NCI-H345 treated with DMSO at 0.1 percent for 48 hours (cell line): ENCODE data around the gene BAG5.
"Not testable (repeated sequence)": the region's sequence is repeated elsewhere in the genome, so short reads cannot be mapped to it uniquely, and the experiment has no call there.

Experiments used
- DNase-seq: peaks from one replicate; lab custom pipeline; 2025; ENCODE audit not compliant: unreplicated experiment; lab: John Stamatoyannopoulos, UW

Gene BAG5

DNA sequence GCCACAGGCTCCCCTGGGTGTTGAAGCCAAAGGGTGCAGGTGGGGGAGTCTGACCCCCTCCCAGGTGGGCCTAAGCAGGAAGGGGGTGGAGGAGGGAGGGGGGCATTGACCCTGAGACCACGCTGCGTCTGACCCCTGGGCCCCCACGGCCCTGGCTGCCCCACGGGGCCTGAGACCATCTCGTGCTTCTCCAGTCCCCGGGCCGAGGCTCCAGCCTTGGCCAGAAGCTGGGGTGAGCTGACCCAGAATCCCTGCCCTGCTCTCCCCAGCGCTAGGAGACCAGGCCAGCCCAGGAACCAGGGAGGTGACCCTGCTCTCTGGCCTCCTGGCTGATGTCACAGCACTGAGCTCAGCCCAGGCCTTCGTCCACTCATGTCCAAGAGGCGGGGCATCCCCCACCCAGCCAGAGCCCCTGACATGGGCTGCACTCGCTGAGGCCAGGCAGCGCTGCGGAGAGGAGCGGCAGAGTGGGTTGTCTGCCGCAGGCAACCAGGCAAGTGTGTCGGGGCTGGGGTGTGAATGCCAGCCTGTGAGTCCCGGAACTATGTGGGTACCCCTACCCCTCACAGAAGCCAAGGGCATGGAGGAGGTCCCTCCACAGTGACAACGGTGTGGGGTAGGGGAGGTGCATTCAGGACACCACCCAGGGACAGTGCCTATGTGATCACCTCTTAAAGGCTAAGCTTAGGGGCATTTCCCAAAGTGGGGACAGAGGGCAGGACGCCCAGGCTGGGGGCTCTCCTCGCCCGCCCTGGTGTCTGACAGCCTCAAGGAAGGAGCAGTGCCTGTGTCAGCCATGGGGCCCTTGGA, 27.2 kb downstream of the BAG5 start:
- no peak for DNase-seq

DNA sequence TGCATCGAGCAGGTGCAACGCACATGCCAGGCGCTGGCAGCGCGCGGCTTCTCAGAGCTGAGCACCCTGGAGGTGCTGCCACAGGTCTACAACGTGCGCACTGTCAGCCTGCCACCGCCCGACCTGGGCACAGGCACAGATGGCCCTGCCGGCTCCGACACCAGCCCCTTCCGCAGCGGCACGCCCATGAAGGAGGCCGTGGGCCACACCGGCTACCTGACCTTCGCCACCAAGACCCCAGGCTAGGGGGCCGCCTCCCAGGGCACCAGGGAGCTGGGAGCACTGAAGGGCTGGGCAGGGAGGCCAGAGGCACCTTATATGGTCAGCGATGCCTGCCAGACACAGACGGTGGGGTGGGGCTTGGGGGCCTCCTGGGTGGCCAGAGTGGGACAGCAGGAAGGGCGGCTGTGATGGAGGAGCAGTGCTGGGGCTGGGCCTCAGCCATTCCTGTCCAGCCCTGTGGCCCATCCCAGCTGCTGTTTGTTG, 27.8 kb downstream of the BAG5 start:
- no peak for DNase-seq

DNA sequence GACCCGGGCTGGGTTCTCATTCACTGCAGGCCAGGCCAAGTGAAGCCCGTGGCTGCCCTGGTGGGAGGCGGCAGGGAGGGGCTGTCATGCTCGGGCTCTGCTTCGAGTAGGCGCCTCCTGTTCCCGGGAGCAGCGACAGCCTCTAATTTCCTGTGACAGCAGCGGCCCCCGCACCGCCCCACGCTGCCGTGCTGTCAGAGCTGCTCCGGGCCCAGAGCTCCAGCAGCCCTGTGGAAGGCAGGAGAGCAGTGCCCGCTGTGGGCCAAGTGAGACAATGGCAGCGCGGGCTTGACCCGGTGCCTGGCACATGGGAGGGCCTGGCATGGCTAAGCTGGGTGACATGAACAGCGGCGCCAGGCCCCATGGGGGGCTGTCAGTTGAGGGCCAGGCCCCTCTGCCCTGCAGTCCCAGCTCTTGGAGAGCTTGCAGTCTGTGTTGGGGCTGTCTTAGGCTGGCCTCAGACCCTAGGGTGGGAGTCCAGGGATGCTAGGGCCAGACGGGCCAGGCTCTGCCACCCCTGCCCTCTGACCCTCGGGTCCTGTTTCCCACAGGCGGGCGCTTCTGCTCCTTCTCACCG, 28.4 kb downstream of the BAG5 start:
- DNase-seq = no peak

DNA sequence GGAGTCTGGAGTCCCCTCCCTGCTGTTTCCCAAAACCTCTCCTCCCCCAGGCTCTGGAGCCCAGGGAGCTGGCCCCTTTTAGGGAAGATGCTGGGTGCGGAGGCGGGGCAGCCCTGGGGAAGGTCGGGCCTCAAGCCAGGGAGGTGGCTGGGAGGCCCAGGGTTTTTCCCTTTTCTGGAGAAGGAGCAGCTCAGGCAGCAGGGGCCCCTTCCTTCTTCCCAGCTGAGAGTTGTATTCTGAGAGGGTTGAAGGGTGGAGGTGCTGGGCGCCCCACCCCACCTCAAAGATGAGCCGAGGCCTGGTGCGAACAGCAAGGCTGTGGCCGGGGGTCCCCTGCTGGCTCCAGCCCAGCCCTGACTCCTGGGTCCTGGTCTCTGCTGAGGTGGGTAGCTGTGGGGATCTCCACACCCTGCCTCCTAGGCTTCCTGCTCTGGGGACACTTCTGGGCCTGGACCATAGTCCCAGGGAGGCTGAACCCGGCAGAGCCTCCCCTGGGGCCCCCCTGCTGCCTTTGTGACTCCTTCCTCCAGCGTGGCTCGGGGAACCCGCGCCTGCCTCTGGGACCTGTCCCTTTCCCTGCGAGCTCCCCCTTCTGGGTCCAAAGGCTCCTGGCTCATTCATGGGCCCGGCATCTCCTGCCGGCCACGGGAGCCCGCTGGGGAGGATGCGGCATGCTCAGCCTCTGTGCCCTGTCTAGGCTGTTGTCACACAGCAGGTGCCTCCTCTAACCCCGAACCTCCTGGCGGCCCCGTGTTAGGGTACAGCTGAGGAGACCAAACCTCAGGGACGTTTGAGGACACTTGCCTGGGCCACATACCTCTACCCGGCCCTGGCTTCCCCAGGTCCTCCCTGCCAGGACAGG, 29.1 kb downstream of the BAG5 start:
- DNase-seq = no peak

DNA sequence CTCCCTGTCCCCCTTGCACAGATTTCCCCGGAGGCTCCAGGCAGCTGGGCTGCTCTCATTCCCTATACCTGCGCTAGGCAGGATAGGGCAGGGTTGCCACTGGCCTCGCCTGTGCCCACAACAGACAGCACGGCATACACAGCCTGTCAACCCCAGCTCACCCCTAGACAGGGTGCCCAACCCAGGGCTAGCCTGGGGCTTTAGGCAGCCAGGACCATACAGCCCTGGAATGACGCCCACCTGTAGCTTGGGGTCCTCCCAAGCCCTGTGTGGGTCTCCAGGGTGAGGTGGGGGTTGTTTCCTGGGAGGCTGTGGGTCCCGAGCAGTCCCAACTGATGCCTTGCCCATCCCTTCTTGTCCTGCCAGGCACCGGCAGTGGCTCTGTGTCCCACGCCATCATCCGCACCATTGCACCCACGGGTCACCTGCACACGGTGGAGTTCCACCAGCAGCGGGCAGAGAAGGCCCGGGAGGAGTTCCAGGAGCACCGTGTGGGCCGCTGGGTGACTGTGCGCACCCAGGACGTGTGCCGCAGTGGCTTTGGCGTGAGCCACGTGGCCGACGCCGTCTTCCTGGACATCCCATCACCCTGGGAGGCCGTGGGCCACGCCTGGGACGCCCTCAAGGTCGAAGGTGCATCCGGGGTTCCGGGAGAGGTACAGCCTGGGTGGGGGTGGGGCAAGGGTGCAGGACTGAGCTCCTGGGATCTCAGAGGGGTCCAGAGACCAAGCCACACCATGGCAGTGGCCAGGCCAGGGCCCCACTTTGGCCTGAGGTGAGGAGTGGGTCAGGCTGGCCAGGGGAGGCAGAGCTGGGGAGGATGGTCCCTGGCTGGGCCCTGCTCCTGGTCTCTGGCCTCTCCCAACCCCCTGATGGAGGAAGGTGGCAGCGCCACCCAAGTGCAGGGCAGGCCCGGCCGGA, 30.0 kb downstream of the BAG5 start:
- no peak for DNase-seq

DNA sequence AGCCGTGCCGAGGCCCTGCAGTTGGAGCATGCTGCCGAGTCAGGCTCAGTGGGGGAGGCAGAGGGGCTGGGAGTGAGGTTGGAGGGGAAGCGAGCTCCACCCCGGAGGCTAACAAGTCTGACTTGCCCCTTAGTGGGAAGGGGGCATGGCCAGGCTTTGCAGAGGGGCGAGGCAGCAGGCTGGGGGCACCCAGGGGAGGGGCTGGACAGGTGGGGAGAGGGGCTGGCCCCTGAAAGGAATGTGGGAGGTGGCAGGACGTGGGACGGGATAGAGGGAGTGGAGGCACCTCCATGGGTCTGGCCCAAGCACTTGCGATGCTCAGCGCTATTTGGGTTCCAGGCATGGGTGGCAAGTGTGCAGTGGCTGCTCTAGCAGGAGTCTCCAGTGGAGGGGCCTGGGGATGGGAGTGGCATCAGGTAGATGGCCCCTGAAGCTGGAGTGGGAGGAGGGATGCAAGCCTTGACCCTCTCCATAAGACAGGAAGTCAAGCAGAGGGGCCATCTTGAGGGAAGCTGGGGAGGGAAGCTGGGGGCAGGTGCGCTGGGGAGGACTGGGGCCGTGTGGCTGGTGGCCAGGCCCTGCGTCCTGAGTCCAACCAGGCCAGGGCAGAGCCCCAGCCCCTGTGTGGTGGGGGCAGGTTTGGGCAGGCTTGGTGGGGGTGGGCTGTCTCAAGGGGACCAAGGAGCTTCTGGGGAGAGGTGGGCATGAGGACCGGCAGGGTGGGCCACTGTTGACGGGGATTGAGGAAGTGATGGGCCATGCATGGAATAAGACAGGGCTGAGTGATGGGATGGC, 30.8 kb downstream of the BAG5 start:
- DNase-seq = no peak

DNA sequence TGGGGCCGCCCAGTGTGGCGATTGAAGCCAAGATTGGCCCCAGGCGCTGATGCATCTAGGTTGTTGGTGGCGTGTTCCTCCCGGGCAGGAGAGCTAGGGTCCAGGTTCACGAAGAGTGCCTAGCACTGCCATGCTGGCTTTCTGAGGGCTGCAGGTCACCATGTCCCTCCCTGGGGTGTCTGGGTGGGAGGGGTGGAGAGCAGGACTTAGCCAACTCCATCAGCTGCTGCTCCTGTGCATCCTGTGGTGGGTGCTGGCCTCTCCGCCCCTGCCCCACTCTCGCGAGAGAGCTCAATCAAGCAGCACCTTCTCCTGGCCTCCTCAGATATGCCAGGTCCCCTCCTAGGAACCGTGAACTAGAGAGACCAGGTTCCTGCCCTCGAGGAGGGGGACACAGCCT, 31.6 kb downstream of the BAG5 start:
- no peak for DNase-seq

DNA sequence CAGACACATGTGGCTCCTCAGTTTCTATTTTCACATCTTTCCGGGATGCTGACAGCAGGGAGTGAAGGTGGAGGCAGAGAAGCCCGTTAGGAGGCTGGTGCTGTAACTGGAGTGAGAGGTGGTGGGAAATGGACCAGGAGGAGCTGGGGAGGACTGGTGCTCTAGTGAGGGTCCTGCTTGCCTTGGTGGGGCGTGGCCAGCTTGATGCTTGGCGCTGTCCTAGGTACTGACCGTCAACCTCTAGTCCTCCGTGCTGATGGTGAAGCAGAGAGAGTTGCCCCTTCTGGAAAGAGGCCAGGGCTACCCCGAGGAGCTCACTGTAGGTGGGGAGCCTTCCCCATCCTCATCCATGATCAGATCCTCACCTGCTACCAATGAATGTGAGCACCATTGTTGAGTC, 32.1 kb downstream of the BAG5 start:
- DNase-seq = no peak

DNA sequence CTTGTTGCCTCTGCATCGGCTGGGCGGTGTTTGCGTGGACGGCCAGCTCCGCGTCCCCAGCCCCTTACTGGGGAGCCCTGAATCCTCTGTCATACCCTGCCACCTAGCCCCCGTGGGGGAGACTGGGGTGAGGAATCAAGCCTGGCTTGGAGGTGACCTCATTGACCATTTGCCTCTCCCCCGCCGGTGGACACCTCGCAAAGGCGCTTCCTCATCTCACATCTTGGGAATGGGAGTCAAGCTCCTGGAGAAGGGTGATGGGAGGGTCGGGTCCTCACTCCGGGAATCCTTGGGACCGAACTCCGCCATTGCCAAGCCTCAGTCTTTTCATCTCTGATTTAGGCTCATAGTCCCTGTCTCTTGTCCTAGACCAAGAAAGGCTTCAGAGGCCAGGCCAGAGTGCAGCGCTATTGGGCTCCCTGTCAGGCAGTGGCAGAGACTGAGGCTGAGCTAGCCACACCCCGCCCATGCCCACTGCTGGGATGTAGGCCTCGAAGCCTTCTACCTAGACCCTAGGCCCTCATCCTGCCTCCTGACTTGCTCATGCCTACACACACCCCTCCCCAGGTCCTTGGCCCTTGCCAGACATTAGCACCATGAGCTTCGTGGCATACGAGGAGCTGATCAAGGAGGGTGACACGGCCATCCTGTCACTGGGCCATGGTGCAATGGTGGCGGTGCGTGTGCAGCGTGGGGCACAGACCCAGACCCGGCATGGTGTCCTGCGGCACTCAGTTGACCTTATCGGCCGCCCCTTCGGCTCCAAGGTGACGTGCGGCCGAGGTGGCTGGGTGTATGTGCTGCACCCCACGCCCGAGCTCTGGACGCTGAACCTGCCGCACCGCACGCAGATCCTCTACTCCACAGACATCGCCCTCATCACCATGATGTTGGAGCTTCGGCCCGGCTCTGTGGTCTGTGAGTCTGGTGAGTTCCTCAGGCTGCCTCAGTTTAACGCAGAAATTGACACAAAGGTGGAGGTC, 32.8 kb downstream of the BAG5 start:
- DNase-seq = no peak

DNA sequence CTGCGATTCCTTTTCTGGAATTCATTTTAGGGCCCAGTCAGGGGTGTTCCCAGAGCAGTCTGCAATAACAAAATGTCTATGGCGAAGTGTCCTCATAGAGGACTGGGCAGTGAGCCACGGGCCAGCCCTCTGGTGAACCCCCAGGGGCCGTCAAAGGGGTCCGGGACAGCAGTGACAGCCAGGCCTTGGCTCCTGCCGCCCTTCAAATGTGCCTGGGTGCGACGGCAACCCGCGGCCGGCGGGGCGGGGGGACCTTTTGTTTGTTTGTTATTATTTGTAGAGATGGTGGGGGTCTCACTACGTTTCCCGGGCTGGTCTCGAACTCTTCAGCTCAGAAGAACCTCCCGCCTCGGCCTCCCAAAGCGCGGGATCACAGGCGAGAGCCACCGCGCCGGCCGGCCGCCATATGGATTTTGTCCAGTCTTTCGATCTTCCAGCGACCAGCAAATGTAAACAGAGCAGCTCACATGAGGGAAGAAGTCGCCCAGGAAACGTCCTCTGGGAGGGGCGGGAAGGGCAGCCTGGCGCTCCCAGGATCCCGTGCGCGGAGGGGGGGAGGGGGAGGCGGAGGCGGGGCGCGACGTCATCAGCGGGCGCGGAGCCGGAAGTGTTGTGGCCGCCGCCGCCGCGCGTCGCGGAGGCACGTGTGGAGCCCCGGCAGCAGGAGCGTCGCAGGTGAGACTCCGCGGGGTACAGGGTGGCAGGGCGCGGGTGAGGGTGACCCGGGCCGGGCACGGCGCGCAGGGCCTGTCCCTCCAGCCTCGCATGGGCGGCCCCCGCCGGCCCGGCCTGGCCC, 33.7 kb downstream of the BAG5 start, which contains the start of gene TRMT61A:
Gene TRMT61A (plus strand): TSS at position 610 of the 796 bp plus-strand sequence. CDS start 783 bp downstream, outside the sequence.
- peak; percentile 67 for DNase-seq

DNA sequence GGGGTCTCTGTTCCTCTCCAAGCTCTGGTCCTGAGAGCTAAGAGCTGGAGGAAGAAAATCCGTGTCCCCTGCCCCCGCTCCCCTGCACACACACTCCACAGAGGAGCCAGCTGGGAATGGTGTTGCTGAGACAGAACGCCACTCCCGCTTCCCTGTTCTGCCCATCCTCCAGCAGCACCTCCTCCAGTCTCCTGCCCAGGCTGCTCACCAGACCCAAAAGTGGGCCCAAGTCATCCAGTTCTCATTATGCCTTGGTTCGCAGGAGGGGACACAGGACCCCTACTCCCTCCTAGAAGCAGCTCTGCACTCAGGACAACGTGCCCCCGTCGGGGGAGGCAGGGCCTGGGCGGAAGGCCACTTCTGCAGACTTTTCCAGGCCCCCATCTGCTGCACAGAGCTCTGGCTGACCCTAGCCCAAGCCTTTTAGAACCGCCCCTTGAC, 34.3 kb downstream of the BAG5 start:
- DNase-seq = no peak

DNA sequence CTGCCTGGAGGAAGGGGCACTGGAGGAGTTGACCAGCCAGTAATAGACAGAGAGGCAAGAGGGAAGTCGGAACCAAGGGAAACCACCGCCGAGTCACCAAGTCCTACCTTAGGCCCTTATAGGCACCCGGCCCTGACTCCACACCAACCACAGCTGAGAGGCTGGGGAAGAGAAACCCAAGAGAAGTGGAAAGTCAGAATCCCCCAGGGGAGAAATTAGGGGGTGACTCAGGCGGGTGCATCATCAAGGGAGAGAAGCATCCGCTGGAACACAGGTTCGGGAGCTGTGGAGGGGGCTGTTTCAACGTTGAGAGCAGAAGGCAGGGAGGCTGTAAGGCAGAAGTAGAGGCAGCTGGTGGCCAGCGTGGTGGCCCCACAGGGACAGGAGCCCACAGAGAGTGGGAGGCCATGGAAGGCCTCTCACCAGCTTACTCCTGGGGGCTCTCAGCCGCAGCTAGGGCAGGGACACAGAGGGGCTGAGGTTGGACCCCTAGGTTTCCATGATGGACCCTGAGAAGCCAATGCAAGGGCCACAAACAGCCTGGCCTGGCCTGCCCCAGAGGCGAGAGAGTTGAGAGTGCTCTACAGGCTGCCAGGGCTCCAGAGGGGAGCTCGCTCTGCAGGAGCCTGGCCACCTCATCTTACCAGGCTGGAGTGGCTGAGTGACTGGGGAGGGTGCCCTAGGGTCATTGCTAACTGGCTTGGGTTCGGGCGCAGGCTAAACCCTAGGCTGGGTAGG, 34.9 kb downstream of the BAG5 start:
- DNase-seq = no peak

DNA sequence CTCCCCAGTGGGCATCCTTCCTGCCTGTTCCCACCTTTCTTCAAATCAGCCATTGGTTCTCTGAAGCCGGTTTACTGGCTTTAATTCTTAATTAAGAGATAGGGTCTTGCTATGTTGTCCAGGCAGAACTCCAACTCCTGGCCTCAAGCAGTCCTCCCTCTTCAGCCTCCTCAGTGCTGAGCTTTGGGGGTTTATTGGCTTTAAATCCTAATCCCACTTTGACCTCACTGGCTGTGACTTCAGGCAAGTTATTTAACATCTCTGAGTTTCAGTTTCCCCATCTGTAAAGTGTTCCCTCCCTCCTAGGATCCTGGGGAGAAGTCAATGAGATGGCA, 35.6 kb downstream of the BAG5 start:
- DNase-seq = no peak

DNA sequence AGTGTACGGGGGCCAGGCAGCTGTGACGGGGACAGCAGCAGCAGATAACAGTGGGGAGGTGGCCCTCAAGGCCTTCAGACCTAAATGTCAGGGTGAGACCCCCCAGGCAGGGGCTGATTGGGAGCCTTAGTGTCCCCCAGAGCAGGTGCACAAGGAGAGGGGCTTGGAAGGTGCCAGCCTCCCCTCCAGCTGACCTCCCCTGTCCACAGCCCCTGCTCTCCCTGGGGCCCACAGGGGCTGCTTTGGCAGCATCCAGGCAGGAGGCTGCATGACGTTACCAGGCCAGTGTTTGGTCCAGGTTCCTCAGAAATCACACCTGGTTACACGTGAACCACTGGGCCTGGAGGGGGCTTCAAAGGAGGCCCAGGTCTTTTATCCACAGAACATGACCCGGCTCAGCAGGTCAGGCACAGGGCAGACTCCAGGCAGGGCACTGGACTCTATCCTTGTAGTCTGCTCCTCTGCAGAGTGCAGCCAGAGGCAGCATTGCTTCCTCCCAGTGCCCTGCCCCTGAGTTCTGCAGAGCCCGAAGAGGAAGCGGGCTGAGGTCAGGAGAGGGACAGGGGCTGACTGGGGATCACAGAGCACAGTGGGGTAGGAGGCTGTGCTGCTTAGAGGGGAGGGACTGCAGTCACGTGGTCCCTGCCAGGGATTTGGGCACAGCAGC, 36.1 kb downstream of the BAG5 start:
- DNase-seq = no peak

DNA sequence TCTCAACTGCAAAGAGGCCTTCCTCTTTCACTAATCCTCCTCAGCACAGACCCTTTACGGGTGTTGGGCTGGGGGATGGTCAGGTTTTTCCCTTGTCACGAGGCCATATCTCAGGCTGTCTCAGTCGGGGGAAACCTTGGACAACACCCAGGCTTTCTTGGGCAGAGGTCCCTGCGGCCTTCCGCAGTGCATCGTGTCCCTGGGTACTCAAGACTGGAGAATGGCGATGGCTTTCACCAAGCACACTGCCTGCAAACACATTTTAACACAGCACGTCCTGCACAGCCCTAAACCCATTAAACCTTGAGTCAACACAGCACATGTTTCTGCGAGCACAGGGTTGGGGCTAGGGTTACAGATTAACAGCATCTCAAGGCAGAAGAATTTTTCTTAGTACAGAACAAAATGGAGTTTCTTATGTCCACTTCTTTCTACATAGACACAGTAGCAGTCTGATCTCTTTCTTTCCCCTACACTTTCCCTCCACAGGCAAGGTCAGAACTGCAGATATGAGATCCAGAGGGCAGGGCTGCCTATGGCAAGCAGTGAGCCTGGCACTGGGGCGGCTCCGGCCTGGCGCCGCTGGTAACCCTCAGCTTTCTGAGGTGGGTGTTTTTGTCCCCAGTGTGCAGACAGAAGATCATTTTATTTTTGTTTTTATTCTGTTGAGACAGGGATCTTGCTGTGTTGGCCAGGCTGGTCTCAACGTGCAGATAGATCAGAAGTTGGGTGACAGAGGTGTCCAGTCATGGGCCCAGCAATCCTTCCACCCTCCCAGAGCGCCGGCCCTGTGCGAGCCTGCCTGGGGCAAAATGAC, 36.8 kb downstream of the BAG5 start:
- DNase-seq = not testable (repeated sequence)
